HG02623 (cell line): Measurements from ENCODE around the gene ASAP2.
"Not testable (repeated sequence)": the region's sequence is repeated elsewhere in the genome, so short reads cannot be mapped to it uniquely, and the experiment has no call there.

Experiments used
- ATAC-seq: cut with Tn5 transposase; IDR thresholded peaks from one replicate; pipeline ENCODE4 v1.9.1; 2021; ENCODE audit warnings: moderate library complexity; ENCODE audit not compliant: unreplicated experiment

The ASAP2 gene

GRCh38 chr2:9250091-9250490, 43.5 kb downstream of the ASAP2 start:
- no peak for ATAC-seq

- ATAC-seq = no peak
These were observed 44.0 kb downstream of the ASAP2 start for GRCh38 chr2:9250498-9251153.

DNA sequence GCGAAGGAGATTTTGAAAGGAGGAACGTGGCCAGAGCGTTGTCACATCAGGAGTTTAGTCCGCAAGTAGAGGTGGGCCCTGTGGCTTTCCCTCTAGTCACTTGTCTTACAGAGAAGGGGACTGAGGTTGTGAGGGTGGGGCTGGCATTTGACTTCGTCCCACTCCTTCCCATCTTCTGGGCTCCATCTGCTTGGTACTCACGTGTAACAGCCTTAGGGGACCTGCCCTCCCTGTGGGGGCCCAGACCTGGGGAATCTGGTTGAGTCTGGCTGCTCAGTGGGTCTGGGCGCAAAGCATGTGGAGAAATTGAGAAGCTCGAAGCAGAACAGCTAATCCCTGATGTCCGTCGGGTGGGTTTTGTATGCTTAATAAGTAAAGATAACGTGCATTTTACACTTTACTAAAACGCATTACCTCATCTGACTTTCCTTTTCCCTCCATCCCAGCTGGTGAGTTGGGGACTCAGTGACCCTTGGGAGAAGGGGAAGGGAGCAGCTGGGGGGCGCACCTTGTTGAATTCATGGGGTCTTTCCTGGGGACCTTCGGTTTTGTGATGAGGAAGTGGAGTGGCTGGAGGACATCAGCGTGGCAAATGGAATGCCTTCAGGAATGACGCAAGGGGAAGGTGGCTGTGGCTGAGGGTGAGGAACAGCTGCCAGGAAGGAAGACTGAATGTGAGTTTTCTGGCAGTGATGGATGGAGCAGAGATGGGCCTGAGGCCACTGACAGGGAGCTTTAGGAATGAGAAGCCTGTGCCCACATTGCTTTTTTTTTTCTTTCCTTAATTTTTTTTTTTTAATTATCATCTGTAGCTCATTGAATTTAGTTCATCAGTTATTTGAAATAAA, 44.8 kb downstream of the ASAP2 start:
- no peak for ATAC-seq

GRCh38 chr2:9252002-9252357, 45.4 kb downstream of the ASAP2 start:
- ATAC-seq = no peak

DNA sequence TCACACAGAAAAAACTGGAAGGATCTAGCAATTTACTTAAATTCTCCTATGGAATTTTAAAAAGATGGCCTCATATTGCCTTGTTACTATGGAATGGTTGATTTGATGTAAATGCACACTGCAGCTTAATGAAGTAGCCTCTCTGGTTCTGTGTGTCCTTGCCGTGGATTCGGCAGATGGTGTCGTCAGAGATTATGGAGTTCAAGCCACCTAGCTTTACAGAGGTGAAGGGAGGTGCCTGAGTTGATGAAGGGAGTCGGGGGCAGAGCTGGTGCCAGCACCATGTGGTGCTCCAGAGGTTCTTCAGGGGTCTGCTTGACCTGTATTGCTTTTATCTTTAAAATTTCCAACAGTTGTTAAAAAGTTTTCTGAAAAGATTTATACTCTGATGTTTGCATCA, 48.8 kb downstream of the ASAP2 start:
- no peak for ATAC-seq

DNA sequence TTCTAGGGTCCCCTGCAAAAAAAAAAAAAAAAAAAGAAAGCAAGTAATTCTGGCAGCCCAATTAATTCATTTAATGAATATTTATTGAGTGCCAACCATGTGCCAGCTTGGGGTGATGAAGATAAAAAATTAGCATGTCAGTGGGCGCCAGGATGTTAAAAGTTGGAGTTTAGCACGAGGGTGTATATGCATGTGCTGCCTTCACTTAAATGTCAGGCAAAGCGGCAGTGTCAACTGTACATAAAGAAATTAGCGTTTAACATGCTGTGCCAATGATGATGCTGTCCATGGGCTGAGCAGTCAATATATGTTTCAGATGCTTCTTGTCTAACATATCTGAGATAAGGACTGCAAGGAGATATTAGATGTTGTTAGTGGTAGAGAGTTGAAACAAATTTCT, 49.5 kb downstream of the ASAP2 start:
- no peak for ATAC-seq

DNA sequence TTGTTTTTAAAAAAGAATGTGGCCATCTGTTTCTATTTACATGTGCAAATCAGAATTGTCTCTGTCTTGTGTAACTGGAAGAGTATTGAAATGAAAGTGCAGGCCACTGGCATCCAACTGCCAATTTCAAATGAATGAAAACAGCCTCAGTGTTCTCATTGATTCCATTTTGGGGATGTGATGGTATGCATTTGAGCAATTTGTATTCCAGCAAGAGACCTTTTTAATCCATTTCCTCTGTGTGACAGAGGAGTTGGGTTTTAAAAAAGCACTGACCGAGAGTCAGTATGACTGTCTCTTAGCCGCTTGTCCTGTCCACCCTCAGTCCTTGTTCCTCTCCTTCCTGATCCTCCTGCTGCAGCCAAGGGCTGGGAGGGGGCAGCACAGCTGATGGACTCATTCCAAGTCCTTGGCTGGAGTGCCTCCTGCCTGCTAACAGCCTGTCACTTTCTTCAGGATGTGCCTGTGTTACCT, 50.0 kb downstream of the ASAP2 start:
- no peak for ATAC-seq

DNA sequence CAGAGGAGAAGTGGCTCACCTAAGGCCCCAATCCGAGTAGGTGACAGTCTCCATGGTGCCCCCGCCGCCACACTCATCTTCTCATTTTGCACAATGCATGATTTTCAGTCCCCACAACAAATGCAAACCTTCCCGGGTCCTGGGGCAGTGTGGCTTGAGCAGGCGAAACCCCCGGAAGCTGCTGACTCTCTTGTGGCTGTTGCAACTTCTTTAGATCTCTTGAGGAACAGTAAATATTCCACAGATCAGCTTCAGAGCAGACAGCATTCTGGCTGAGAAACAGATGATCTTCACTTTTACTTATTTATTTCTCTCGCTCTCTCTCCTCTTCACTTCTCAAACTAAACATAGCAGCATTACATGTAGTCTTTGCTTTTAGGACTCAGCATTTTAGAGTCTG, 51.9 kb downstream of the ASAP2 start:
- ATAC-seq = no peak

DNA sequence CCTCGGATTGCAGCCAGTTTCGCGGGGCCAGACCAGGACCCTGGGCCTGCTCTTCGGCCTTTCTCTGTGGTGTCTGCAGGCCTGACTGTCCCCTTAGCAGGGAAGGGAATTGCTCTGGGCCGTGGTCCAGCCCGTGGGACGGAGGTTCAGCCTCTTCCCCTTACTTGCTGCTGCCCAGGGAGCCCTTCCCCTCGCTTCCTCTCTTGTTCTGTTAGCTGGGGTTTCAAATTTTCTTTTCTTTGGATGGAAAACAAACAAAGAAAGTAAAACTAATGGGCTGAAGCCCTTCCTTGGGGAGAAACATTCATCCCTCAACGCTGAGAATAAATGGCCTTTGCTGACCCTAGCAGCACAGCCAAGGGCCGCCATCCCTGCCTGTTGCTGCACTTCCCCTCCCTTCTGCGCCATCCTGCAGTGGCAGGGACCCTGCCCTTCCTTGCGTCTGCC, 52.4 kb downstream of the ASAP2 start:
- no peak for ATAC-seq

GRCh38 chr2:9260464-9260918, 53.9 kb downstream of the ASAP2 start:
- ATAC-seq = no peak

- no peak for ATAC-seq
These were observed 54.7 kb downstream of the ASAP2 start for GRCh38 chr2:9261231-9261883.

DNA sequence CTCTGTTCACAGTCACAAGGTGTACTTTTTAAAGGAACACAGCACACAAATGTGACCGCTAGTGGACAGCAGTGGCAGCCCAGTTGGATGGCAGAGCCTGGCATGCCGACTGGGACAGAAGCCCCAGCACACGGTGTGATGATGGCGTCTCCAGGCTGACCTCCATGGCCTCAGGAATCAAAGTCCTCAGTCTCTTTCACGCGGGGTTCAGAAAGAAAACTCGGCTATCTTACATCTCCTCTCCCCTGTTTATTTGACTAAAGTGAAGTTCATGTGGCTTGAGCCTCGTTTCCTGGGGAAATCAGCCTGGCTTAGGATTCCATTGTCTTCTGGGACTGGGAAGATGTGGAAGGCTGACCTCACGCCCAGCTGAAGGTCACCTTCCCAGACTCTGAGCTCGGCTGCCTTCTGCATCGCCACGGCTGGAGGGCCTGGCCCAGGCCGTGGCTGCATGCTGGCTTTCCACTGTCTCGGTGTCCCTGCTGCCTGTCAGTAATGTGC, 56.1 kb downstream of the ASAP2 start:
- ATAC-seq = no peak

- ATAC-seq = no peak
These were observed 56.8 kb downstream of the ASAP2 start for GRCh38 chr2:9263428-9263827.

DNA sequence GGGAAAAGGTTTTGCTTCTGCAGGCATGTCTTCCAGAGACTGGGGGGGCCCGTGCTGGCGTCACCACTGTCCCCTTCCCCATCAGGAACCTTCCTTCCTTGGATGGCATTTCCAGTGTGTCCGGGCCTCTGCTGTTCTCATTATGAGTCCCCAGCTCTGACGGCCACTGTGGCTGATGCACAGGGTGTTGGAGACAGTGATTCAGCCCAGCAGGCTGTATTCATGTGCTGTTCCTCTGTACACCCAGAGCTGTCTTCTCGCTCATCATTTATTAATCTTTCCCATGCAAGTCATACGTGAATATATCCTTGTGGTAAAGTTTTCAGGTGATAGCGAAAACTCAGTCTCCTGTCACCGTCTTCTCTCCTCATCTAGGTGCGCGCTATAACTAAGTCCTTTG, 57.7 kb downstream of the ASAP2 start:
- no peak for ATAC-seq

DNA sequence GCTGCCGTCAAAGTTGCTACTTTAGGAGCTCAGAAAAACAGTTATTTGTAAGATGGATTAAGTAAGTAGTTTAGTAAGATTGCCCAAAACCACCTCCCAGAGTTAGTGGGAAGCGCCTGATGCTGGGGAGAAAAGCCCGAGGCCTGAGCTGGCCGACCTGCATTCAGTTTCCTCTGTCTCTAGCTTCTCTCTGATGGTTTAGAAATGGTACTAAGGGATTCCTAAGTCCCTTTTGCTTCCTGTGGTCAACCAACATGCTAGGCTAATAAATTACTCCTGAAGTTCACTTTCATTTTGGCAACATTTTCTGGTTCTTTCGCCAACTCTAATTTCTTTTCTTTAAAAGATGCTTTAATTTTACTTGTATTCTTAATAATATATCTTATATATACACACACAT, 60.1 kb downstream of the ASAP2 start:
- ATAC-seq = no peak

GRCh38 chr2:9267286-9267685, 60.7 kb downstream of the ASAP2 start:
- ATAC-seq = not testable (repeated sequence)

- no peak for ATAC-seq
These were observed 61.9 kb downstream of the ASAP2 start for GRCh38 chr2:9268301-9269080.

- ATAC-seq = no peak
These were observed 62.7 kb downstream of the ASAP2 start for GRCh38 chr2:9269295-9269694.

DNA sequence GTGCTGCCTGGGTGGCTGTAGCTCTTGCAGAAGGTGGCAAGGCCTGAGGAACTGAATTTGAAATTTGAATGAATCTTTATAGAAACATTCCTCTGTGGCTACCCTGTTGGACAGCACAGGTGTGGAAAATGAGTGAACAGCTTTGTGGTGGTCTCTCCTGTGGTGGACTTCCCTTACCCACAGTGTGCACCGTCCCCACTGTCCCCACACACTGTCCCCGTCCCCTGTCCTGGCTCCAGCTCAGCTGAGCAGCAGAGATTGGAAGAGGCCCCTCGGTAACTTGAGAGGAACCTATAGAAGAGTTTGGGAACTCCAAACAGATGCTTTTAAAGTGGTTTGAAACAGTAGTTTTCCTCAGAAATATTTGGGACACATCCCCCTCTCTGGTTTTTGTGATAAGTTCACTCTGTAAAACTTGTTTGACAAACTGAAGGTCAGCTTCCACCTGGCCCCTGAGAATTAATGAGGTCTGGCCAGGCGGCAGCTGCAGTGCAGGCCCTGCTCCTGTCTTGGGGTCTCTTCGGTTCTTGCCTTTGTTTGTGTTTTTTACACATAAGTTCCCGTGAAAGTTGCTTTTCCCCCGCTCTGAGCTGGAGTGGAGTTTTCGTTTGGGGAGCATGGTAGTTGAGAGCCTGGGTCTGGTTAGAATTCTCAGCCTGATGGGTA, 63.2 kb downstream of the ASAP2 start:
- no peak for ATAC-seq

- ATAC-seq = no peak
These were observed 64.5 kb downstream of the ASAP2 start for GRCh38 chr2:9271091-9271490.
